Prostate gland (tissue), 2 donors: ENCODE data around the gene TSPAN7. TPM values are rescaled to one million over a fixed set of nuclear protein-coding genes. Genes with fewer than 3 reads are reported as not detected.

Source experiments
- DNase-seq: peaks from one replicate; pipeline ENCODE4 v3.0.0-alpha.2; 2019; ENCODE audit warnings: low spot score
- H3K27ac ChIP-seq, 2 donors: fragments of 200-600 bp; sonication (generic); 2 replicates each; pipeline ENCODE4 v1.5.1; 2017 to 2019
- H3K27me3 ChIP-seq: fragments of 200-600 bp; sonication (generic); replicated peaks from 2 replicates; pipeline ENCODE4 v1.5.1; 2019; ENCODE audit not compliant: insufficient read depth
- H3K36me3 ChIP-seq, 2 donors: fragments of 200-600 bp; sonication (generic); 1 replicate in 1 of 2; 2 replicates in 1 of 2; pipeline versions ENCODE4 v1.5.1 to v1.8.1; 2017 to 2019
- H3K4me1 ChIP-seq: fragments of 200-600 bp; sonication (generic); replicated peaks from 2 replicates; pipeline ENCODE4 v1.5.1; 2019
- H3K4me3 ChIP-seq, 2 donors: fragments of 200-600 bp; sonication (generic); 2 replicates each; pipeline ENCODE4 v1.5.1; 2017 to 2019
- H3K9me3 ChIP-seq: fragments of 200-600 bp; sonication (generic); 2 replicates; pipeline ENCODE4 v1.5.1; 2017
- POLR2A ChIP-seq: fragments of 450-650 bp; IDR thresholded peaks from one replicate; pipeline ENCODE4 v1.6.1; 2016; ENCODE audit warnings: antibody characterized with exemption, mild to moderate bottlenecking
- POLR2AphosphoS5 ChIP-seq: sonication (generic); formaldehyde crosslinking; IDR thresholded peaks from one replicate; pipeline ENCODE4 v1.6.1; 2017; ENCODE audit warnings: antibody characterized with exemption
- WGBS: methylation state at CpG from one replicate; pipeline ENCODE4 v1.1.5; 2018; 5-methylcytosine and 5-hydroxymethylcytosine counted together
- intact Hi-C: fragments of 100-400 bp; cut with DNase I; formaldehyde crosslinking; loops from one replicate; pipeline ENCODE4 v1.14.2; 2022
- total RNA-seq, 2 donors: library from RNA; depleted of rRNA; stranded (reverse); fragments of >200 nt; gene quantifications; one replicate each; pipeline ENCODE4 v1.1.0, GENCODE V29; 2016
- TF ChIP-seq, protein P1 (sequence below), 4 experiments: fragments of 200-600 bp in 2 of 4; fragments of 450-650 bp in 2 of 4; sonication (generic) in 2 of 4; IDR thresholded peaks; 1 replicate in 3 of 4; 2 replicates in 1 of 4; pipeline ENCODE4 v1.5.1; 2016 to 2019; ENCODE audit warnings: antibody characterized with exemption in 4 of 4, mild to moderate bottlenecking in 2 of 4, moderate library complexity in 2 of 4

The TSPAN7 gene
- total RNA-seq, 2 donors from 2014 or later = 11.4 to 16.4 TPM

DNA sequence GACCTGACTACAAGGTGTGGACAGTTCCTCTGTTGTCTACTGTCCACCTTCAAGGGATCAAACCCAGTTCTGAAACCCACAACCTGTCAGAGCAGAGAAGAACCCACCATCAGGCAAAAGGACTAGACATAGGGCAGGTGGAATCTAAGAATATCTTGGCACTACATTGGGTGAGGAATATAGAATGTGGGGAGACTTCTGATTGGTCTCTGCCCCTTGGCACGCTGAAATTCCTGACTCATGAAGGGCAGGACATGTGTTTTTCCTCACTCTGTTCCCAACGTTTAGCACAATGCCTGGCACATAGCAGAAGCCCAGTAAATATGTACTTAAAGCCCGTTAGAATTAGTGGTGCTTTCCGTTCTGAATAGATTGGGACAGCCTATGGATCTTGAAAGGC, 59.3 kb downstream of the TSPAN7 start:
- H3K9me3 ChIP-seq = no peaks in the 10 kb centered on the region
- H3K4me1 ChIP-seq = no peaks in the 10 kb centered on the region
- no peak for DNase-seq
- no peak overlapping the region for H3K27ac ChIP-seq
- intact Hi-C loops = no loop called here
- H3K36me3 ChIP-seq = no peaks in the 10 kb centered on the region
- H3K27me3 ChIP-seq = no peaks in the 10 kb centered on the region
- H3K4me3 ChIP-seq = no peak overlapping the region
- 62% methylated on average over 4 of the region's 4 CpGs for WGBS
- TF ChIP-seq POLR2AphosphoS5 (no peak), POLR2A (no peak)
- TF ChIP-seq, protein P1, sequence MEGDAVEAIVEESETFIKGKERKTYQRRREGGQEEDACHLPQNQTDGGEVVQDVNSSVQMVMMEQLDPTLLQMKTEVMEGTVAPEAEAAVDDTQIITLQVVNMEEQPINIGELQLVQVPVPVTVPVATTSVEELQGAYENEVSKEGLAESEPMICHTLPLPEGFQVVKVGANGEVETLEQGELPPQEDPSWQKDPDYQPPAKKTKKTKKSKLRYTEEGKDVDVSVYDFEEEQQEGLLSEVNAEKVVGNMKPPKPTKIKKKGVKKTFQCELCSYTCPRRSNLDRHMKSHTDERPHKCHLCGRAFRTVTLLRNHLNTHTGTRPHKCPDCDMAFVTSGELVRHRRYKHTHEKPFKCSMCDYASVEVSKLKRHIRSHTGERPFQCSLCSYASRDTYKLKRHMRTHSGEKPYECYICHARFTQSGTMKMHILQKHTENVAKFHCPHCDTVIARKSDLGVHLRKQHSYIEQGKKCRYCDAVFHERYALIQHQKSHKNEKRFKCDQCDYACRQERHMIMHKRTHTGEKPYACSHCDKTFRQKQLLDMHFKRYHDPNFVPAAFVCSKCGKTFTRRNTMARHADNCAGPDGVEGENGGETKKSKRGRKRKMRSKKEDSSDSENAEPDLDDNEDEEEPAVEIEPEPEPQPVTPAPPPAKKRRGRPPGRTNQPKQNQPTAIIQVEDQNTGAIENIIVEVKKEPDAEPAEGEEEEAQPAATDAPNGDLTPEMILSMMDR (IDR thresholded peaks at IDR 0.05) = no peak

DNA sequence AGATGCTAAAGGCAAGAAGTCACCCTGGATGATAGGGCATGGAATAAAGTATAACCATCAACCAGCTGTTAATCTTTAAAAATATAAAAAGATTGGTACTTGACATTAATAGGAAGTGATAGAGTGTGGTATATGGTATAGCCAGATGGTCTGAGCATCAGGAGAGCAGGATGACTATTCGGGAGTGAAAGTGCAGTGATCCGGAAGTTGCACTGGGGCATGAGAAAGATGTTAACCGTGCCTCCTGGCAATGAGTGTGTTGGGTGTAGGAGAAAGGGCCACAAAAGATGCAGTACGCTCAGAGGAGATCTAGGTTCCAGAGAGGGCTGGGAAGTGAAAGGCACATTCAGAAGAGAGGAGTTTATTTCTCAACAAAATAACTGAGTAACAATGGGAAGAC, 65.0 kb downstream of the TSPAN7 start:
- no peak overlapping the region for H3K27ac ChIP-seq
- WGBS = 85% methylated on average over 4 of the region's 4 CpGs
- no peaks in the 10 kb centered on the region for H3K9me3 ChIP-seq
- no peak overlapping the region for H3K4me3 ChIP-seq
- no peaks in the 10 kb centered on the region for H3K36me3 ChIP-seq
- H3K4me1 ChIP-seq = no peaks in the 10 kb centered on the region
- DNase-seq = no peak
- H3K27me3 ChIP-seq = no peaks in the 10 kb centered on the region
- intact Hi-C loops = no loop called here
- TF ChIP-seq POLR2A (no peak), POLR2AphosphoS5 (no peak)
- TF ChIP-seq, protein P1 (IDR thresholded peaks at IDR 0.05) = no peak

DNA sequence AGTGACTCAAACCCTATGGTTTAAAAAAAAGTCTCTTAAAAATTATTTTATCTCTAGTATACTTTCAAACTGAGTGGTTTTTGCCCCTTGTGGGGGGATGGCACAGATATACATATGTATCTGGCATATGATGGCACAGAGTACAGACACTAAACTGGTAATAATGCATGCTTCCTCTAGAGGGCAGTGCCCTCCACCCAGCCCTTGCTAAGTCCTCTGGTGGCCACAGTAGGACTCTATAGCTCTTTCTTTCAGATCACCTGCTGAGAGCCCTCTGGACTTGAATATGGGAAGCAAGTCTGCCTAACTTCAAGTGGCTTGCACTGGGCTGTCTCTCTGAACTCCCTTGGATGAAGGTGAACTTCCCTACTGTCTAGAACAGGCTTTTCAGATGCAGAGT, 66.3 kb downstream of the TSPAN7 start:
- Histone ChIP-seq H3K9me3 (no peaks in the 10 kb centered on the region), H3K4me3 (no peak overlapping the region), H3K27ac (no peak overlapping the region), H3K27me3 (no peaks in the 10 kb centered on the region), H3K36me3 (no peaks in the 10 kb centered on the region), H3K4me1 (no peaks in the 10 kb centered on the region)
- intact Hi-C loops = no loop called here
- TF ChIP-seq POLR2AphosphoS5 (no peak), POLR2A (no peak)
- TF ChIP-seq, protein P1 (IDR thresholded peaks at IDR 0.05) = peak in 1 of 4 experiments; percentile 4
- DNase-seq = no peak

DNA sequence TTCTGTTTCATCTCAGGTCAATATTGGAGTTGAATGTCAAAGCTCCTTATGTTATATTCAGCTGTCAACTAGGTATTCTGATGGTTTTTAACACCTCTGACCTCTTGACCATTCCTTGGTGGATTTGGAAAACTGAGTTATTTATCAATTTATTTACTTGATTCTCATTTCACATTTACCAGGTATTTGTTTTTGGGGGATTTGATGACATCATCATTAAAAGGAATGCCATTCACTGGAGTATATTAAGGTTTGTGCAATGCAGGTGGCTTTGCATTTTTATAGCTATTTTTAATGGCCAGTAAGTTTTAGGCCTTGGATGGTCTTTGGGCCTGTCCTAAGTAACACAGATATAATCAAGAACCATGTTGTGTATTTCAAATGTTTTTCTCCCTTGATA, 67.2 kb downstream of the TSPAN7 start:
- no peak overlapping the region for H3K27ac ChIP-seq
- no peak for DNase-seq
- TF ChIP-seq, protein P1 (IDR thresholded peaks at IDR 0.05) = no peak
- TF ChIP-seq POLR2AphosphoS5 = no peak
- H3K27me3 ChIP-seq = no peaks in the 10 kb centered on the region
- no peak overlapping the region for H3K4me3 ChIP-seq
- intact Hi-C loops = no loop called here
- H3K4me1 ChIP-seq = no peaks in the 10 kb centered on the region
- no peaks in the 10 kb centered on the region for H3K9me3 ChIP-seq
- H3K36me3 ChIP-seq = no peaks in the 10 kb centered on the region

DNA sequence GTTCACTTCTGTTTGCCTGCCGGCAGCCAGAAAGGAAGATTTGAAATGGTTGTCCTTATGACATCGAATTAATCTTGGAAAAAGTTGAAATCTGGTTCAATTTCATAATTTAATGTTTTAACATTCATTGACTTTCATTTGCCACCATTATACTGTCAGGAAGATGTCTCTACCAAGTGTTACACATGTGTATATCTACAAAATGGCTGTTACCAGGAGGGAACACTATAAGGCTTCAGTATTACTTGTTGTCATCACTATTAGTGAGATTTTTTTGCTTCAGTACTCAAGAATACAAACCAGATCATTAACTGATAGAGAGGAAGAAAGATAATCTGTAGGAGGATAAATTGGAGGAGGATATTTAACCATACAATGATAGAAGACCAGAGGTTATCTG, 71.2 kb downstream of the TSPAN7 start:
- Histone ChIP-seq H3K27ac (no peak overlapping the region), H3K4me3 (no peak overlapping the region), H3K9me3 (no peaks in the 10 kb centered on the region), H3K4me1 (no peaks in the 10 kb centered on the region), H3K27me3 (no peaks in the 10 kb centered on the region), H3K36me3 (no peaks in the 10 kb centered on the region)
- 44% methylated on average over 2 of the region's 2 CpGs for WGBS
- intact Hi-C loops = no loop called here
- no peak for DNase-seq
- TF ChIP-seq POLR2AphosphoS5 (no peak), POLR2A (no peak)
- TF ChIP-seq, protein P1 (IDR thresholded peaks at IDR 0.05) = no peak
